WI38 (cell line): ENCODE results near the gene RRAD.
"Not testable (repeated sequence)": the region's sequence is repeated elsewhere in the genome, so short reads cannot be mapped to it uniquely, and the experiment has no call there.

Experiments
- H3K4me3 ChIP-seq: 2 replicates; pipeline ENCODE4 v1.5.1; 2011; ENCODE audit warnings: low read depth, mild to moderate bottlenecking, control low read depth, low read length
- TF ChIP-seq, protein P1 (sequence below): IDR thresholded peaks from 2 replicates; pipeline ENCODE4 v1.5.1; 2012; ENCODE audit warnings: low read depth, mild to moderate bottlenecking, control low read depth, low read length

The RRAD gene

DNA sequence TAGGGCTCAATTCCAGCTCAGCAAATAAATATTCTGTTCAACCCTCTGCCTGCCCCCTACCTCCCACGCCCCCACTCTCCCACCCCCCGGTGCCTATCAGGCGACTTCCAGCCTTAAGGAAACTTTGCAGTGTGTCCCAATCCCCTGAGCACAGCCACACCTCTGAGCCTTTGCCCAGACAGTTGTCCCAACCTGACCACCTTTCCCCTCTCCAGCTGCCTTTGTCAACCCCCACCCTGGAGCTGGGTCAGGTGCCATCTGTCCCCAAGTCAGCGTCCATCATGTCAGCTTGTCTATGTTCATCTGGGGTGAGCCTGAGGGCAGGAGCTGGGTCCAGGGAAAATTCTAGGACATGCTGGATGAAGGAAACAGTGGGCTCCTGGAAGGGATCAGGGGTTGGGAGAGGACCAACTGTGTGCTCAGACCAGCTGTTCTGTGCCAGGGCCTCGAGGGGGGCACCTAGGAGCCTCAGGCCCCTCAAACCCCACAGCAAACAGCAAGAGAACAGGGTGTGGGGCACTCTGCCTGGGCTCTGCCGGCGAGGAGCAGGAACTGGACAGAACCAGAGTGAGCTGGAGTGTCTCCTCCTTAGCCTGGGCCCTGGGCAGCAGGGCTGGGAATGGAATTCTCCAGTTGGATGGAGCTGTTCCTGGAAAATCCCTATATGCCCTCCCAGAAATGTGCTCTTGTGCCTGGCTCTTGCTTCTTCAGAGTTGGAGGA lies 24.5 kb downstream of the RRAD start:
- TF ChIP-seq, protein P1, sequence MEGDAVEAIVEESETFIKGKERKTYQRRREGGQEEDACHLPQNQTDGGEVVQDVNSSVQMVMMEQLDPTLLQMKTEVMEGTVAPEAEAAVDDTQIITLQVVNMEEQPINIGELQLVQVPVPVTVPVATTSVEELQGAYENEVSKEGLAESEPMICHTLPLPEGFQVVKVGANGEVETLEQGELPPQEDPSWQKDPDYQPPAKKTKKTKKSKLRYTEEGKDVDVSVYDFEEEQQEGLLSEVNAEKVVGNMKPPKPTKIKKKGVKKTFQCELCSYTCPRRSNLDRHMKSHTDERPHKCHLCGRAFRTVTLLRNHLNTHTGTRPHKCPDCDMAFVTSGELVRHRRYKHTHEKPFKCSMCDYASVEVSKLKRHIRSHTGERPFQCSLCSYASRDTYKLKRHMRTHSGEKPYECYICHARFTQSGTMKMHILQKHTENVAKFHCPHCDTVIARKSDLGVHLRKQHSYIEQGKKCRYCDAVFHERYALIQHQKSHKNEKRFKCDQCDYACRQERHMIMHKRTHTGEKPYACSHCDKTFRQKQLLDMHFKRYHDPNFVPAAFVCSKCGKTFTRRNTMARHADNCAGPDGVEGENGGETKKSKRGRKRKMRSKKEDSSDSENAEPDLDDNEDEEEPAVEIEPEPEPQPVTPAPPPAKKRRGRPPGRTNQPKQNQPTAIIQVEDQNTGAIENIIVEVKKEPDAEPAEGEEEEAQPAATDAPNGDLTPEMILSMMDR, result no peak

DNA sequence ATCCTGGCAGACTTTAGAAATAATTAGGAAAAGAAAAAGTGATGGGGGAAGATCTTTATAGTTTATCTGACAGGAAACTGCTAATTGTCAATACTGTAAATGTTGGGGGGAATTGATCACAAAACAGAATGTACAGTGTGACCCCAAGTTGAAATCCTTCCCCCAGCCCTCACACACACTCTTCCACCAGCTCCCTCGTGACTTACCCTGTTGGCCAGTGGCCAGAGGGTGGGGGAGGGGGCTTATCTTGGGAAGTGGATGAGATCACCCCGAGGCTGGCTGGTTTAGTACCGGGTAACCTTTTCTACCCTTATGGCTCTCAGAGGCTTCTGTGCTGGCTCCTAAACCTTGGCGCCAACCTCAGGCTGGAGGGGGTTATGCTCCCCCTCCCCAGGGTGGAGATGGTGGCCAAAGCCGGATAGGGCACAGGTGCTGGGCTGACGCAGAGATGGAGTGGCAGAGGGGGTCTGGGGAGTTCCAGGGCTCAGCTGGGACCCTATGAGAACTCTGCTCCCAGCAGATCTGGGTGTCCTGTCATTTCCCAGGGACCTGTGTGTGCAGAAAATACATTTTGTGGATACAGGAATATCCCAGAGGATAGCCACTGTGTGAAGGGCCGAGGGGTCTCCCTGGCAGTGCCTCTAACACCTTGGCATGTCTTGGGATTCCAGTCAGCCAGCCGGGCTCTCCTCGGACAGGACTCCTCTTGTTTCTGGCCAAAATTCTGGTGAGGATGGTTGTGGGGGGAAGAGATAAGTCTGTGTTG lies 25.2 kb downstream of the RRAD start:
- TF ChIP-seq, protein P1, result no peak
- no peak overlapping the region; the same call in 1 of the 2 replicates for H3K4me3 ChIP-seq

More for the DNA sequence above, 24.5 kb downstream of the RRAD start:
- H3K4me3 ChIP-seq, result no peak overlapping the region

- no peak overlapping the region; the same call in 1 of the 2 replicates for H3K4me3 ChIP-seq
- TF ChIP-seq, protein P1, result no peak
Observed at GRCh38 chr16:66899310-66899944, 25.9 kb downstream of the RRAD start.

- H3K4me3 ChIP-seq, result no peak overlapping the region
- TF ChIP-seq, protein P1, result no peak
Observed at GRCh38 chr16:66898933-66899309, 26.4 kb downstream of the RRAD start.

DNA sequence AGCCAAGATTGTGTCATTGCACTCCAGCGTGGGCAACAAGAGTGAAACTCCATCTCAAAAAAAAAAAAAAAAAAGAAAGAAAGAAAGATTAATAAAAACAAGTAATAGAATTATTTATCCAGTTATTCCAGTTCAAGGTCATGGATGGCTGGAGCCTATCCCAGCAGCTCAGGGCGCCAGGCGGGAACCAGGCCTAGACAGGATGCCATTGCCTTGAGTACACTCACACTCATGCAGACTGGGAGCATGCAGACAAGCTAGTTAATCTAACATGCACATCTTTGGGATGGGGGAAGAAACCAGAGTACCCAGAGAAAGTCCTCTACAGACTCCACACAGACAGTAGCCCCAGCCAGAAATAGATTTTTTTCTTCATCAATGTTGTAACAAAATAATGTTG lies 27.1 kb downstream of the RRAD start:
- no peak overlapping the region for H3K4me3 ChIP-seq
- TF ChIP-seq, protein P1, result no peak

DNA sequence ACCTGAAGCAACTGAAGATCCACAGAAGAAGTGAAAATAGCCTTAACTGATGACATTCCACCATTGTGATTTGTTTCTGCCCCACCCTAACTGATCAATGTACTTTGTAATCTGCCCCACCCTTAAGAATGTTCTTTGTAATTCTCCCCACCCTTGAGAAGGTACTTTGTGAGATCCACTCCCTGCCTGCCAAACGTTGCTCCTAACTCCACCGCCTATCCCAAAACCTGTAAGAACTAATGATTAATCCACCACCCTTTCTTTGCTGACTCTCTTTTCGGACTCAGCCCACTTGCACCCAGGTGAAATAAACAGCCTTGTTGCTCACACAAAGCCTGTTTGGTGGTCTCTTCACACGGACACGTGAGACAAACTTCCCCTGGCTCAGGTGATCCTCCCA lies 28.7 kb downstream of the RRAD start:
- not testable (repeated sequence) for H3K4me3 ChIP-seq

DNA sequence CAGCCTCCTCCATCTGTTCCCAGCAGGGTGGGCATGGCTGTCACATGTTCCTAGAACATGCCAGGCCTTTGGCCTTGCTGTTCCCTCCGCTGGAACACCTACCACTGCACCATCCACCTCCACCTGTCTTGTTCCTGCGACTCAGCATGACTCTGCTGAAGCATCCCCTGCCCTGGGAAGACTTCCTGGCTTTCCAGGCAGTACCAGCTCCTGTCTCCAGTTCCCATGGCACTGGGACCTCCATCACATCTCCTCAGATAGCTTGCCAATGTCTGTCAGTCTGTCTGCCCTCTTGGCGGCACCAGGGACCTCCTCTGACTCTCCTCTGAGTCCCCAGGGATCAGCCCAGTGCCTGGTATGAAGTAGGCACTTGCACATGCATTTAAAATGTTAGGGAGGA lies 29.3 kb downstream of the RRAD start:
- TF ChIP-seq, protein P1, result no peak
- no peak overlapping the region for H3K4me3 ChIP-seq
